ENCODE results near the gene GPER1.

DNA sequence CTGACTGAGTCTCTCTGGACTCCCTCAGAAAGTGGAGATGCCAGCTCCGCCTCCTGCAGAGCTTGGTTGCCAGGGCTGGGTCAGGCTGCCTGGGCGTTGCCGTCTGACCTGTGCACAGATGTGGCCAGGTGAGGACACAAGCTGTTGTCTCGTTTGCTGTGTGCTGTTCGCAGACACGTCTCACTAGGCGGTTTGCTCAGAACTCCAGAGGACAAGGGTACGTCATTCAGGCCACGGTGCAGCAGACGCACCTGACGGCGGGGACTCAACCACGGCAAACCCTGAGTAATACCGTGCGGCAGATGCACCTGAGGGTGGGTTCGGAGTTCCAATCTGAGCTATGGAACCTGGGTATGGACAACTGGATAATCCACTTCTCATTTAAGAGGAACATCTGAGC lies 11.7 kb downstream of the GPER1 start:
- TF ChIP-seq, protein P1, sequence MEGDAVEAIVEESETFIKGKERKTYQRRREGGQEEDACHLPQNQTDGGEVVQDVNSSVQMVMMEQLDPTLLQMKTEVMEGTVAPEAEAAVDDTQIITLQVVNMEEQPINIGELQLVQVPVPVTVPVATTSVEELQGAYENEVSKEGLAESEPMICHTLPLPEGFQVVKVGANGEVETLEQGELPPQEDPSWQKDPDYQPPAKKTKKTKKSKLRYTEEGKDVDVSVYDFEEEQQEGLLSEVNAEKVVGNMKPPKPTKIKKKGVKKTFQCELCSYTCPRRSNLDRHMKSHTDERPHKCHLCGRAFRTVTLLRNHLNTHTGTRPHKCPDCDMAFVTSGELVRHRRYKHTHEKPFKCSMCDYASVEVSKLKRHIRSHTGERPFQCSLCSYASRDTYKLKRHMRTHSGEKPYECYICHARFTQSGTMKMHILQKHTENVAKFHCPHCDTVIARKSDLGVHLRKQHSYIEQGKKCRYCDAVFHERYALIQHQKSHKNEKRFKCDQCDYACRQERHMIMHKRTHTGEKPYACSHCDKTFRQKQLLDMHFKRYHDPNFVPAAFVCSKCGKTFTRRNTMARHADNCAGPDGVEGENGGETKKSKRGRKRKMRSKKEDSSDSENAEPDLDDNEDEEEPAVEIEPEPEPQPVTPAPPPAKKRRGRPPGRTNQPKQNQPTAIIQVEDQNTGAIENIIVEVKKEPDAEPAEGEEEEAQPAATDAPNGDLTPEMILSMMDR (IDR thresholded peaks at IDR 0.05), result no peak
- no peak for TF ChIP-seq POLR2A (IDR thresholded peaks at IDR 0.05)

Measured in lower leg skin (tissue), 3 donors.